ENCODE measurements around the gene AMPH. TPM values are rescaled to one million over a fixed set of nuclear protein-coding genes. Genes with fewer than 3 reads are reported as not detected.
"Not testable (repeated sequence)": the region's sequence is repeated elsewhere in the genome, so short reads cannot be mapped to it uniquely, and the experiment has no call there.

The AMPH gene
- total RNA-seq, 2 experiments from 2014 or later = 0.23 TPM; not detected in 1

DNA sequence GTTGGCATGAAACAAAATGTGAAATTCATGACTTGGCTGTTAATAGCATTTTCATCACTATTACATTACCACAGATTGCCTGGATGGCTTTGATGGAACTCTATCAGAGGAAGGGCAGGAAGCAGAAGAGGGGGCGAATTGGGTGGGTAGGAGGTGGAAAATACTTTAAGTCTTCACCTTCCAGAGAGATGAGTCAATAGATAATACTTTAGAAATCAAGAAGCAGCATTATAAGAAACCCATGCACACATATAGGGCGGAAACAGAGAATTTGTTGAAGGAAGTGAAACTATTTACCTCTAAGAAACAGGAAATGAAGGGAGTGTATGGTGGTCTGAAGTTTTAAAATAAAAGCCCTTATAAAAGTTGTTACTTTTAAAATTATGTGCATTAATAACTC, 205.7 kb downstream of the AMPH start:
- H3K4me3 Mint-ChIP-seq = no peak overlapping the region
- peaks cover 44% of the 10 kb centered on the region for H3K4me1 Mint-ChIP-seq
- no peak for DNase-seq
- CTCF ChIA-PET = no interaction called here
- H3K27ac Mint-ChIP-seq = peak overlapping the region; percentile 71
- POLR2A ChIA-PET = no interaction called here
- H3K27me3 Mint-ChIP-seq = no peaks in the 10 kb centered on the region
- peaks cover 2% of the 10 kb centered on the region for H3K9me3 Mint-ChIP-seq
- H3K36me3 Mint-ChIP-seq (ENCODE audit: low read depth) = peaks cover 1% of the 10 kb centered on the region

GRCh38 chr7:38424750-38425463, 206.3 kb downstream of the AMPH start:
- ChIA-PET CTCF (no interaction called here), POLR2A (no interaction called here)
- H3K4me3 Mint-ChIP-seq = no peak overlapping the region
- H3K4me1 Mint-ChIP-seq = peaks cover 44% of the 10 kb centered on the region
- no peak for DNase-seq
- no peaks in the 10 kb centered on the region for H3K27me3 Mint-ChIP-seq
- peaks cover 1% of the 10 kb centered on the region for H3K36me3 Mint-ChIP-seq (ENCODE audit: low read depth)
- peak overlapping the region; percentile 71 for H3K27ac Mint-ChIP-seq
- peaks cover 2% of the 10 kb centered on the region for H3K9me3 Mint-ChIP-seq

DNA sequence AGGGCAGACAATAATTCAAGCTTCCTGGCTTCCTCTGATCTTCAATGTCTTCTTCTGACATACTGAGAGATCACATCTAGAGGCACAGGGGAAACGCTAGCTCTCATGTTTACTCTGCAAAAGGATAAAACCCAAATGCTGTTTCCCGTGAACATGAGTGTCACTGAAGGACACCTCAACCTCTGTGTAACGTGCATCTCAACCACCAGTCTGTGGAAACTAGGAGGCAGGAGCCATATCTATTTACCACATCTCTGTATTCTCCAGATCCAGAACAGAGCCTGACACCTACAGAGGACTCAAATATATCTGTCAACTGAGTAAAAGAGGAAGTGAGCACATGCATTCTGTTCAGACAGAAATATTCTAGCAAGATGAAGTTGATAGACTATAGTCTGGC, 217.4 kb downstream of the AMPH start:
- no peak overlapping the region for H3K27ac Mint-ChIP-seq
- H3K27me3 Mint-ChIP-seq = peaks cover 4% of the 10 kb centered on the region
- no peak overlapping the region for H3K4me3 Mint-ChIP-seq
- CTCF ChIA-PET = no interaction called here
- POLR2A ChIA-PET = no interaction called here
- no peaks in the 10 kb centered on the region for H3K9me3 Mint-ChIP-seq
- no peaks in the 10 kb centered on the region for H3K36me3 Mint-ChIP-seq (ENCODE audit: low read depth)
- H3K4me1 Mint-ChIP-seq = peaks cover 17% of the 10 kb centered on the region
- DNase-seq = no peak

DNA sequence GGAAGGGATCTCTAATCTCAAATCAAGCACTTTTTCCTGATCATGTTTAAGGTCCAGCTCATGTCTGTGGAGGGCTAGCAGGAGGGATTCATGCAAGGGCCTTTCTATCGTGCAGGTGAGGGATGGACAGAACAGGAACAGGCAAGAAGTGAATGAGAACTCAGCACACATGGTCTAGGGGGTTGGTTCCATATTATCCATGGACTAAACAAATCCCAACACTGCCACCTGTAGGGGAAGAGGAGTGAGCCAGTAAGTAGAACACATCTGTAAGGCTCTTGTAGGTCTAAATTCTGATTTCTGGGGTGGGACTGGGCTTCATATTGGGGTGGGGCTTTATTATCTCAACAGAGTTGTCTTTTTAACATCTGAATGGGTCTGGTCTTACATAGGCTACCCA, 219.8 kb downstream of the AMPH start:
- no peaks in the 10 kb centered on the region for H3K27me3 Mint-ChIP-seq
- ChIA-PET POLR2A (no interaction called here), CTCF (interaction anchor here (1.0 to 1.6 kb wide), 3 partner anchors 8 to 21 kb away, joined by 3 to 5 read pairs (median 3); no protein-coding TSS in a partner anchor)
- DNase-seq = no peak
- no peak overlapping the region for H3K27ac Mint-ChIP-seq
- H3K4me3 Mint-ChIP-seq = no peak overlapping the region
- H3K36me3 Mint-ChIP-seq (ENCODE audit: low read depth) = no peaks in the 10 kb centered on the region
- peaks cover 17% of the 10 kb centered on the region for H3K4me1 Mint-ChIP-seq
- H3K9me3 Mint-ChIP-seq = no peaks in the 10 kb centered on the region

DNA sequence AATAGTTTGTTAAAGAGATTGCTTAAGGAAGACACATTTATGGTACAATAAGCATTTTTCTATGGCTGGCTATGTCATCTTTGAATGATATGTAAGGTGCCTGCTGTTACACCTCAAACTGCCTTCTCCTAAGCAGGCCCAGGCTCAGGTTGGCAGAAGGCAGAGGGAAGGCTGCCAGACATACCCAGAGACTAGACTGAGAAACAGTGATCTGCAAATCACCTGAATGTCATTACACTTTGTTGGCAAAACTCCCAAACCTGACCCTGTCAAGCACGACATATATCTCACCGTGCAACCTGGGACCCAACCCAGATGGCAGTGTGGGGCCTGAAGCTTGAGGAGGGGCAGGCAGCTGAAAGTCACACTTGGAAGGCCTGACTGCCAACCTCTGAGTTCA, 221.1 kb downstream of the AMPH start:
- ChIA-PET POLR2A (no interaction called here), CTCF (interaction anchor here (1.6 kb wide), 1 partner anchor 11 kb away, joined by 3 read pairs; no protein-coding TSS in a partner anchor)
- no peak for DNase-seq
- no peak overlapping the region for H3K27ac Mint-ChIP-seq
- H3K4me1 Mint-ChIP-seq = peaks cover 17% of the 10 kb centered on the region
- H3K27me3 Mint-ChIP-seq = peaks cover 2% of the 10 kb centered on the region
- no peaks in the 10 kb centered on the region for H3K36me3 Mint-ChIP-seq (ENCODE audit: low read depth)
- peaks cover under 1% of the 10 kb centered on the region for H3K9me3 Mint-ChIP-seq
- no peak overlapping the region for H3K4me3 Mint-ChIP-seq

DNA sequence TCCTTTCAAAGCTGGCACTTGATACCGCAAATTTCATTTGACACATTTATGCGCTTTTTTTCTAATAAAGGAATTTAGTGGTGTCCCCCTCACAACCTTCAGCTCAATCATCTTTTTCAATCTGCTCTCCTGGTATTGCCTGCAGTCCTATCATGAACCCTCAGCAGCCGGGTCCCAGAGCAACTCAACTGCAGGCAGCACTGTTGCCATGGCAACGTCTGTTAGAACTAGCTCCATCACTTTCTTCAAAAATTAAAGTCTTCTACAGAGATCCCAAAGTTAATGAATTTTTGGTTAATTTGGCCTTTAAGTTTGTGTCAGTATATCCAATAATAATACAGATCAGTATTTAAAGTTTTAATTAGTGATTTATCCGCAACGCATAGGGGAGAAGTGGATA, 221.6 kb downstream of the AMPH start:
- Mint-ChIP-seq H3K27ac (no peak overlapping the region), H3K36me3 (ENCODE audit: low read depth) (no peaks in the 10 kb centered on the region), H3K4me1 (peaks cover 17% of the 10 kb centered on the region), H3K27me3 (peaks cover 2% of the 10 kb centered on the region), H3K9me3 (peaks cover 2% of the 10 kb centered on the region), H3K4me3 (no peak overlapping the region)
- ChIA-PET CTCF (interaction anchor here (0.8 to 1.6 kb wide), 2 partner anchors 10 to 11 kb away, joined by 3 read pairs; no protein-coding TSS in a partner anchor), POLR2A (no interaction called here)
- no peak for DNase-seq

- peaks cover 5% of the 10 kb centered on the region for H3K4me1 Mint-ChIP-seq
- peak; percentile 52 for DNase-seq
- H3K27me3 Mint-ChIP-seq = peaks cover 2% of the 10 kb centered on the region
- POLR2A ChIA-PET = no interaction called here
- no peak overlapping the region for H3K27ac Mint-ChIP-seq
- no peaks in the 10 kb centered on the region for H3K36me3 Mint-ChIP-seq (ENCODE audit: low read depth)
- no peak overlapping the region for H3K4me3 Mint-ChIP-seq
- no peaks in the 10 kb centered on the region for H3K9me3 Mint-ChIP-seq
- CTCF ChIA-PET = interaction anchor here (0.6 to 1.4 kb wide), 5 partner anchors 10 to 262 kb away, joined by 3 to 4 read pairs (median 3); no protein-coding TSS in a partner anchor
These were observed 232.3 kb downstream of the AMPH start for GRCh38 chr7:38398725-38399321.

- CTCF ChIA-PET = interaction anchor here (1.2 kb wide), 1 partner anchor 264 kb away, joined by 3 read pairs; no protein-coding TSS in a partner anchor
- no peaks in the 10 kb centered on the region for H3K9me3 Mint-ChIP-seq
- DNase-seq = no peak
- H3K27me3 Mint-ChIP-seq = peaks cover 2% of the 10 kb centered on the region
- no peaks in the 10 kb centered on the region for H3K36me3 Mint-ChIP-seq (ENCODE audit: low read depth)
- H3K27ac Mint-ChIP-seq = no peak overlapping the region
- peaks cover 5% of the 10 kb centered on the region for H3K4me1 Mint-ChIP-seq
- no peak overlapping the region for H3K4me3 Mint-ChIP-seq
- POLR2A ChIA-PET = no interaction called here
These were observed 234.3 kb downstream of the AMPH start for GRCh38 chr7:38396852-38397251.

DNA sequence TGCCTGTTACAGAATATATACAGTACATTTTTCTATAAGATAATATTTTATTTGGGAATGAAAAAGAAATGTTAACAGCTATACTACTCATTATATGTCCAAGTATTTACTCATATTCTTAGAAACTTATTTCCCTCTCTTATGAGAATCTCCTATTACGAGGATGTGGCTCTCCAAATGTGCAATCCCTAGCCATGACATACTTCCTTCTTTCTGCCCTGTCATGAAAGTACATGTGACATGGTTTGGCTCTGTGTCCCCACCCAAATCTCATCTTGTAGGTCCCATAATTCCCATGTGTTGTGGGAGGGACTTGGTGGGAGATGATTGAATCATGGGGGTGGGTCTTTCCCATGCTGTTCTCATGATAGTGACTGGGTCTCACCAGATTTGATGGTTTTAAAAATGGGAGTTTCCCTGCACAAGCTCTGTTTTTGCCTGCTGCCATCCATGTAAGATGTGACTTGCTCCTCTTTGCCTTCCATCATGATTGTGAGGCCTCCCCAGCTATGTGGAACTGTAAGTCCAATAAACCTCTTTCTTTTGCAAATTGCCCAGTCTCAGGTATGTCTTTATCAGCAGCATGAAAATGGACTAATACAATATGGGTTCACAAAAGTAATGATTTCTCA, 235.1 kb downstream of the AMPH start:
- H3K36me3 Mint-ChIP-seq (ENCODE audit: low read depth); H3K27me3 Mint-ChIP-seq; H3K9me3 Mint-ChIP-seq; H3K27ac Mint-ChIP-seq; H3K4me1 Mint-ChIP-seq; H3K4me3 Mint-ChIP-seq; POLR2A ChIA-PET; DNase-seq; CTCF ChIA-PET: not testable (repeated sequence)

GRCh38 chr7:38394660-38395059, 236.5 kb downstream of the AMPH start:
- DNase-seq = no peak
- ChIA-PET POLR2A (no interaction called here), CTCF (interaction anchor here (0.8 kb wide), 1 partner anchor 27 kb away, joined by 4 read pairs; no protein-coding TSS in a partner anchor)
- Mint-ChIP-seq H3K27ac (no peak overlapping the region), H3K4me1 (peaks cover 5% of the 10 kb centered on the region), H3K27me3 (no peaks in the 10 kb centered on the region), H3K9me3 (no peaks in the 10 kb centered on the region), H3K4me3 (no peak overlapping the region), H3K36me3 (ENCODE audit: low read depth) (no peaks in the 10 kb centered on the region)

GRCh38 chr7:38393874-38394273, 237.3 kb downstream of the AMPH start:
- Mint-ChIP-seq H3K27me3 (no peaks in the 10 kb centered on the region), H3K27ac (no peak overlapping the region), H3K4me3 (no peak overlapping the region), H3K9me3 (no peaks in the 10 kb centered on the region), H3K4me1 (peaks cover 5% of the 10 kb centered on the region), H3K36me3 (ENCODE audit: low read depth) (no peaks in the 10 kb centered on the region)
- POLR2A ChIA-PET = no interaction called here
- CTCF ChIA-PET = interaction anchor here (0.8 kb wide), 1 partner anchor 26 kb away, joined by 4 read pairs; no protein-coding TSS in a partner anchor
- DNase-seq = no peak

GRCh38 chr7:38391751-38392150, 239.4 kb downstream of the AMPH start:
- no peak overlapping the region for H3K4me3 Mint-ChIP-seq
- DNase-seq = no peak
- H3K36me3 Mint-ChIP-seq (ENCODE audit: low read depth) = no peaks in the 10 kb centered on the region
- H3K9me3 Mint-ChIP-seq = no peaks in the 10 kb centered on the region
- CTCF ChIA-PET = interaction anchor here (0.6 kb wide), 1 partner anchor 1934 kb away, joined by 3 read pairs; no protein-coding TSS in a partner anchor
- no peaks in the 10 kb centered on the region for H3K4me1 Mint-ChIP-seq
- H3K27ac Mint-ChIP-seq = no peak overlapping the region
- no peaks in the 10 kb centered on the region for H3K27me3 Mint-ChIP-seq
- POLR2A ChIA-PET = no interaction called here

- Mint-ChIP-seq H3K4me3 (no peak overlapping the region), H3K4me1 (peaks cover 2% of the 10 kb centered on the region), H3K27ac (no peak overlapping the region), H3K36me3 (ENCODE audit: low read depth) (peaks cover 5% of the 10 kb centered on the region), H3K27me3 (no peaks in the 10 kb centered on the region), H3K9me3 (no peaks in the 10 kb centered on the region)
- ChIA-PET CTCF (interaction anchor here (0.7 to 0.8 kb wide), 2 partner anchors 24 to 84 kb away, joined by 3 read pairs; no protein-coding TSS in a partner anchor), POLR2A (no interaction called here)
- DNase-seq = no peak
These were observed 245.5 kb downstream of the AMPH start for GRCh38 chr7:38385682-38386081.
